Psoas muscle (tissue), 8 donors: Measurements from ENCODE around the gene HMX3. TPM values are rescaled to one million over a fixed set of nuclear protein-coding genes. Genes with fewer than 3 reads are reported as not detected.
A peak's percentile ranks its signal among the peaks of the same experiment; 100 is the strongest.

ENCODE experiments used
- ATAC-seq, 4 donors: fragments of 200-7000 bp; cut with Tn5 transposase; one replicate each; pipeline ENCODE4 v1.9.1; 2020; ENCODE audit warnings: moderate library complexity in 3 of 4, mild to moderate bottlenecking in 2 of 4
- DNase-seq, 2 donors: peaks; one replicate each; pipeline ENCODE4 v3.0.0-alpha.2; 2020
- H3K27ac ChIP-seq: fragments of 200-600 bp; one replicate; pipeline ENCODE4 v1.8.0; 2022
- H3K27me3 ChIP-seq, 3 donors: fragments of 200-600 bp in 1 of 3; one replicate each; pipeline versions ENCODE4 v1.6.1 to v1.8.0; 2013 to 2022; ENCODE audit warnings: low read length in 2 of 3, mild to moderate bottlenecking in 2 of 3, moderate library complexity in 1 of 3; ENCODE audit not compliant: insufficient read depth in 3 of 3
- H3K36me3 ChIP-seq, 2 donors: fragments of 200-600 bp in 1 of 2; one replicate each; pipeline versions ENCODE4 v1.6.1 to v1.8.0; 2013 to 2022; ENCODE audit warnings: low read depth in 1 of 2, mild to moderate bottlenecking in 1 of 2, moderate library complexity in 1 of 2; ENCODE audit not compliant: insufficient read depth in 1 of 2
- H3K4me1 ChIP-seq: fragments of 200-600 bp; one replicate; pipeline ENCODE4 v1.8.0; 2022
- H3K4me3 ChIP-seq: fragments of 200-600 bp; one replicate; pipeline ENCODE4 v1.8.0; 2022; ENCODE audit warnings: mild to moderate bottlenecking
- H3K9me3 ChIP-seq: fragments of 200-600 bp; one replicate; pipeline ENCODE4 v1.8.0; 2022
- WGBS, 3 donors: extraction: QIAGEN DNeasy Blood & Tissue Kit; methylation state at CpG; one replicate each; pipeline versions ENCODE4 v1.1.6 to v1.1.7; 2013; 5-methylcytosine and 5-hydroxymethylcytosine counted together
- intact Hi-C, 2 donors: fragments of 100-400 bp; cut with DNase I; formaldehyde crosslinking; loops; one replicate each; pipeline versions ENCODE4 v1.11.0 to v1.14.2; 2022
- polyA plus RNA-seq, 3 donors: library from polyadenylated mRNA; stranded (reverse); fragments of 200-250 nt; gene quantifications; one replicate each; pipeline ENCODE4 v1.2.3, GENCODE V29; 2013
- total RNA-seq, 4 donors: library from RNA; stranded (reverse); fragmentation: NEBNext Ultra II Directional in 2 of 4; extraction: Animal tissue kit (Norgen Biotek cat#: 25700) in 2 of 4; gene quantifications; one replicate each; pipeline versions ENCODE4 v1.2.1 to v1.2.4, GENCODE V29; 2021 to 2023
- TF ChIP-seq, protein P1 (sequence below): fragments of 200-600 bp; IDR thresholded peaks from one replicate; pipeline ENCODE4 v1.8.0; 2022; ENCODE audit warnings: antibody characterized with exemption
- donor health status: healthy with polysubstance abuse.
- donor health status: DM: no; HTN: no; CAD: no; lungs with moderate emphysema.
- donor health status: Bipolar disorder and iron deficiency.
- donor health status: healthy.
- donor health status: DM: yes; HTN: yes; CAD: no.
- donor health status: DM: no; HTN: no; CAD: no.
- donor health status: DM: no; HTN: no; CAD: no.
- donor health status: DM: yes; HTN: yes; CAD: no.

The HMX3 gene
- total and polyA plus RNA-seq, 7 donors, result not detected

DNA sequence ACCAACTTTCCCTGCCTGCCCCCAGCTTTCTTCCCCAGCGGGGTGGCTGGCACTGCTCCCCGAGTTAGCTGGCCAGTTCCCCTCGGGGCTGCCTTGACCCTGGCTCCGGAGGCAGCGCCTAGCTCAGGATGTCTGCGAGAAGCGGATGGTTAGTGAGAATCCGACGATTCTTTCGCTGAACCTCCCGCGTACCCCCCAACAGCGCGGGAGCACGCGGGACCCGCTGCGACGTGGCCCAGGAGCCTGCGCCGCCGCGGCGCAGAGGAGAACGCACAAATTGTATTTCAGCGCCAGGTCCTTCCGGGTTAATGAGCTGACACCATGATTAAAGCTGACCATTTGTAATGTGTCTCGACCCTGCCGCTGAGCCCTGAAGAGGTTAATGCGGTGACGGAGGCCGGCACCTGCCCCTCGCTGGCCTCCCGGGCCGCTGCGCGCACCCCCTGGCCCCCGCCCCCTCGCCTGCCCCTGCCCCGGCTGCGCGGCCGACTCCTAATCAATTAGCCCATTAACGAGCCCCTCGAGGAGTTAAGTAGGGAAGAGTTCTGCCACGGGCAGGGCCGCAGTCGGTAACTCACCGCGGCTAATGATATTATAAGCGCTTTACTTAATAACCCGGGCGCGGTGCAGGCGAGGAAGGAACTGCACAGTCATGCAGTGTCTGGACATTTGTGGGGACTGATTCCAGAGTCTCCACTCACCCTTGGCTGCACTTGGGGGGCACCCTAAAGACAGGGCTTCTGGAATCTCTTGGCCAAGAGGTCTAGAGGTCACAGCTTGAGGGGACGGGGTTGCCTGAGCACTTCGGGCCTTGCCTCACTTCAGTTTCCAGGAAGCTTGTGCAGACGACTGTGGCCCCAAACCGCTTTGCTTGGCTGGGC lies 10.5 kb downstream of the HMX3 start:
- Histone ChIP-seq H3K4me1 (peaks cover 24% of the 10 kb centered on the region), H3K27me3 (peaks cover 0 to 100% (median 77%) of the 10 kb centered on the region in 3 donors), H3K9me3 (no peaks in the 10 kb centered on the region), H3K27ac (no peak overlapping the region), H3K36me3 (no peaks in the 10 kb centered on the region), H3K4me3 (peak overlapping the region; percentile 54)
- DNase-seq, result no peak
- TF ChIP-seq, protein P1, sequence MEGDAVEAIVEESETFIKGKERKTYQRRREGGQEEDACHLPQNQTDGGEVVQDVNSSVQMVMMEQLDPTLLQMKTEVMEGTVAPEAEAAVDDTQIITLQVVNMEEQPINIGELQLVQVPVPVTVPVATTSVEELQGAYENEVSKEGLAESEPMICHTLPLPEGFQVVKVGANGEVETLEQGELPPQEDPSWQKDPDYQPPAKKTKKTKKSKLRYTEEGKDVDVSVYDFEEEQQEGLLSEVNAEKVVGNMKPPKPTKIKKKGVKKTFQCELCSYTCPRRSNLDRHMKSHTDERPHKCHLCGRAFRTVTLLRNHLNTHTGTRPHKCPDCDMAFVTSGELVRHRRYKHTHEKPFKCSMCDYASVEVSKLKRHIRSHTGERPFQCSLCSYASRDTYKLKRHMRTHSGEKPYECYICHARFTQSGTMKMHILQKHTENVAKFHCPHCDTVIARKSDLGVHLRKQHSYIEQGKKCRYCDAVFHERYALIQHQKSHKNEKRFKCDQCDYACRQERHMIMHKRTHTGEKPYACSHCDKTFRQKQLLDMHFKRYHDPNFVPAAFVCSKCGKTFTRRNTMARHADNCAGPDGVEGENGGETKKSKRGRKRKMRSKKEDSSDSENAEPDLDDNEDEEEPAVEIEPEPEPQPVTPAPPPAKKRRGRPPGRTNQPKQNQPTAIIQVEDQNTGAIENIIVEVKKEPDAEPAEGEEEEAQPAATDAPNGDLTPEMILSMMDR, result no peak
- WGBS, 3 donors, result 3 to 4% (median 4%) methylated on average over 58 to 59 of the region's 59 CpGs
- ATAC-seq, result peak in 2 of 4 donors; percentile 33 to 42
- intact Hi-C loops, result no loop called here

DNA sequence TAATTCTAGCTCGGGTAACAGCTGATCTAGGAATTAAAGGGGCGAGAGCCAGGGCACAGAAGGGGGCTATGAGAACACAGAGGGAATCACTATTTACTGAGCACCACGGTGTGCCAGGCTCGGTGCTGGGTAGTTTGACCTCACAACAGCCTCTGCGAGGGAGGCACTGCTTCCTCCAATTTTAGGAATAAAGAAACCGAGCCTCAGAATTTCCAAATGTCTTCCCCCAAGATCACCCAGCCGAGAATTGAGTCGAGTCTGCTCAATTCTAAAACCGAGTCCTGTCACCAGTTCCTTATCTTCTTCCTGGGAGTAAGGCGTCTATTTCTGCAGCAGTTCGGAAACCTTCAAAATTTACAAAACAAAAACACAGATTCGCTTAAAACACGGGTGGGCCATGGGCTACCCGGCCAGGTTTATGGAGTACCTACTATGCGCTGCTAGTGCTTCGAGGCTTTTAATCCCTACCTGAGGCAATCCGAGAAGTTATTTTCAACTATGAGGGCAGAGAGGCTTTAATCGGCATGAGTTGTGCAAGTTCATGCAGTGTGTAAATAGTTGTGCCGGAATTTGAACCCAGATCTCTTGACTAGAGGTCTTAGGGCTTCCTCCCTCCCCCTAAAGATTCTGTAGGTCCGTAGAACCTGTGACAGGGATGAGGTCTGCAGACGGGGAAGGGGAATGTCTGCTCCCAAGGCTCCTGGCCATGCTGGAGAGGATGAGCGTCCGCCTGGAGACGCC lies 11.3 kb downstream of the HMX3 start:
- DNase-seq (no peak), ATAC-seq (no peak)
- no peak overlapping the region for H3K4me3 ChIP-seq
- H3K36me3 ChIP-seq, result no peaks in the 10 kb centered on the region
- no peak overlapping the region for H3K27ac ChIP-seq
- TF ChIP-seq, protein P1, result no peak
- H3K27me3 ChIP-seq, result peaks cover 0 to 100% (median 77%) of the 10 kb centered on the region in 3 donors
- WGBS, 3 donors, result 16 to 22% (median 17%) methylated on average over 24 of the region's 24 CpGs
- intact Hi-C loops, result no loop called here
- H3K4me1 ChIP-seq, result peaks cover 27% of the 10 kb centered on the region
- H3K9me3 ChIP-seq, result no peaks in the 10 kb centered on the region

DNA sequence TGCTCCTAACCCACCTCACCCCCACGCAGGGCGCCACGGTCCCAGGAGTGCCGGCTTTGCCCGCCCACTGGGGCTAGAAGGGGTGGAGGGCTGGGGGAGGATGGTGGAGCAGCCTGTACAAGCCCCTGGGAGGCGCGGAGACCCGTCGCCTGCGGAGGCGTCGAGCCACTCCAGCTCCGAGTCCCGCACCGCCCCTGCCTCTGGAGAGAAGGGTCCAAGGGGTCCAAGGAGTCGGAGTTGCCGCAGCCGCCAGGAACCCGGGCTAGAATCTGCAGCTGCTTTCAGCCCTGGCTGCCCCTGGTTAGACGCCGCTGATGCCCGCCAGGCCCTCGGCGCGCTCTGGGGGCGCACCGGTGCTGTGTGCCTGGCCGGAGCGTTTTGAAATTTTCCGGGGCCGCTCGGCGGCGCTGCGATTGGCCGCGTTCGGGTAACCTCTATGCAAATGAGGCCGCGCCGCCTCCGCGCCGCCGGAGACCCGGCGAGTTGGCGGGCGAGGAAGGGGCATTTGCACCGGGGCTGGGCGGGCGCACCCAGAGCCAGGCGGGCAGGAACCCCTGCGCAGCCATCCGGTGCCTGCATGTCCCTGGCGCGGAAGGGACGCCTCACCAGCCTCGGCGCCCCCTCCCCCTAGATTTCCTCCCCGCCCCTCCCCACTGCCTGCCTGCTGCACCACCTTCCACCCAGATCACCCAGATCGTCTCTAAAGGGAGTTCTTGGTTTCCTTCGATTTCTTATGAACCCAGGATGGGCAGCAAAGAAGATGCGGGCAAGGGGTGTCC lies 12.1 kb downstream of the HMX3 start, which contains the start of gene HMX2:
TSS of gene HMX2 (plus strand) at position 502 of the 779 bp plus-strand sequence. CDS start at position 745, 243 bp downstream.
- Histone ChIP-seq H3K9me3 (no peaks in the 10 kb centered on the region), H3K27me3 (peaks cover 3 to 100% (median 72%) of the 10 kb centered on the region in 3 donors), H3K27ac (no peak within 1 kb of the TSS), H3K4me1 (peaks cover 27% of the 10 kb centered on the region), H3K36me3 (no peaks in the 10 kb centered on the region), H3K4me3 (no peak within 1 kb of the TSS)
- intact Hi-C loops, result no loop called here
- DNase-seq (no peak), ATAC-seq (no peak)
- WGBS, 3 donors, result 1 to 2% (median 1%) methylated on average over 42 to 64 of the region's 64 CpGs
- TF ChIP-seq, protein P1, result no peak

DNA sequence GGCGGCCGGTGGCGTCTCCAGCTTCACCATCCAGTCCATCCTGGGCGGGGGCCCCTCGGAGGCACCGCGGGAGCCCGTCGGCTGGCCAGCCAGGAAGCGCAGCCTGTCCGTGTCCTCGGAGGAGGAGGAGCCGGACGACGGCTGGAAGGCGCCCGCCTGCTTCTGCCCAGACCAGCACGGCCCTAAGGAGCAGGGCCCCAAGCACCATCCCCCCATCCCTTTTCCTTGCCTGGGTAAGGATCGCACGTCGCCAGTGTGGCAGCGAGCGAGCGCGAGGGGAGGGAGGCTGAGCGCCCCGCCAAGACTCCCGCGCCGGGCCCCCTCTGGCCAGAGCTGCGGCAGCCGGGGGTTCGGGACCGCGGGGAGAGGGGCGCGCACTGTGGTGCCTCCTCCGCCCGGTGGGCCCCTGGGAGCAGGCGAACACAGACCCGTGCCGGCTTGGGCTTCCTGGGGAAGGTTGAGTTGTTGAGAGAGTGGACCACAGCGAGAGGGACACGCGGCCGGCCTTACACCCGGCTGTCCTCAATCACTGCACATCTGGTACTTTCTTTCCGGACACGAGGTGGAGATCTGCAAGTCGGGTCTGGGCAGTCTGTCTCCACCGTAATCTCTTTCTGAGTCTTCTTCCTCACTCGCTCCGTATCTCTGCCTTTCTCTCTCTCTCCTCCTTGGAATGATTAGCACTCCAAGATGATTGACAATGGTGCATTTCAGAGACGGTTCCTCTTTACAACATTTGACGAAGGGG lies 12.8 kb downstream of the HMX3 start:
- Histone ChIP-seq H3K9me3 (no peaks in the 10 kb centered on the region), H3K4me1 (peaks cover 27% of the 10 kb centered on the region), H3K36me3 (no peaks in the 10 kb centered on the region), H3K4me3 (no peak overlapping the region), H3K27ac (no peak overlapping the region), H3K27me3 (peaks cover 3 to 98% (median 65%) of the 10 kb centered on the region in 3 donors)
- TF ChIP-seq, protein P1, result no peak
- WGBS, 3 donors, result 1 to 3% (median 2%) methylated on average over 38 to 55 of the region's 55 CpGs
- ATAC-seq (no peak), DNase-seq (no peak)
- intact Hi-C loops, result no loop called here
